ENCODE data around the gene PLEKHM3.
"Not testable (repeated sequence)": the region's sequence is repeated elsewhere in the genome, so short reads cannot be mapped to it uniquely, and the experiment has no call there.

PLEKHM3 gene

DNA sequence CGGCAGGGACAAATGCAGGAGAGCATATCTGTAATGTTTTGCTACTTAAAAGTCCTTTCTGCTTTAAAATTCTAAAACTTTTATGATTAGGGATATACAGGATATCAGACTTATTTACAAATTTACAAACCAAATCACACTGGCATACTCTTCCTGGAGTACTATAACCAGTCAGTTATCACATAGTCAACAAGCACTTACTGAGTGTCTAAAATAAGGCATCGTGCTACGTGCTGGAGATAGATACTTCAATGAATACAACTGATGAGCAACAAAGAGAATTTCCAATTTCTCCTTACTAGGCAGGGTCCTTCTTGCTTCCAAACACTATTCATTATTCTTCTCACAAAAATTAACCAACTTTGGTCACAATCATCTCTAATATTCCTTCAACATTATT is 113.5 kb downstream of the PLEKHM3 start:
- H2AFZ ChIP-seq (ENCODE audit: low read depth, low read length) = no peak overlapping the region
- H3K9me3 ChIP-seq (ENCODE audit: insufficient read depth, low read length) = no peaks in the 10 kb centered on the region
- no peaks in the 10 kb centered on the region for H3K27me3 ChIP-seq (ENCODE audit: low read depth, low read length)
- H3K79me2 ChIP-seq (ENCODE audit: low read length) = no peaks in the 10 kb centered on the region
- no peak overlapping the region for H3K9ac ChIP-seq (ENCODE audit: low read length)
- H3K4me1 ChIP-seq (ENCODE audit: low read length) = peaks cover 6% of the 10 kb centered on the region
- TF ChIP-seq, protein P1, sequence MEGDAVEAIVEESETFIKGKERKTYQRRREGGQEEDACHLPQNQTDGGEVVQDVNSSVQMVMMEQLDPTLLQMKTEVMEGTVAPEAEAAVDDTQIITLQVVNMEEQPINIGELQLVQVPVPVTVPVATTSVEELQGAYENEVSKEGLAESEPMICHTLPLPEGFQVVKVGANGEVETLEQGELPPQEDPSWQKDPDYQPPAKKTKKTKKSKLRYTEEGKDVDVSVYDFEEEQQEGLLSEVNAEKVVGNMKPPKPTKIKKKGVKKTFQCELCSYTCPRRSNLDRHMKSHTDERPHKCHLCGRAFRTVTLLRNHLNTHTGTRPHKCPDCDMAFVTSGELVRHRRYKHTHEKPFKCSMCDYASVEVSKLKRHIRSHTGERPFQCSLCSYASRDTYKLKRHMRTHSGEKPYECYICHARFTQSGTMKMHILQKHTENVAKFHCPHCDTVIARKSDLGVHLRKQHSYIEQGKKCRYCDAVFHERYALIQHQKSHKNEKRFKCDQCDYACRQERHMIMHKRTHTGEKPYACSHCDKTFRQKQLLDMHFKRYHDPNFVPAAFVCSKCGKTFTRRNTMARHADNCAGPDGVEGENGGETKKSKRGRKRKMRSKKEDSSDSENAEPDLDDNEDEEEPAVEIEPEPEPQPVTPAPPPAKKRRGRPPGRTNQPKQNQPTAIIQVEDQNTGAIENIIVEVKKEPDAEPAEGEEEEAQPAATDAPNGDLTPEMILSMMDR (IDR thresholded peaks at IDR 0.05; ENCODE audit: low read depth, low read length) = no peak
- TF ChIP-seq EZH2phosphoT487 (IDR thresholded peaks at IDR 0.05; ENCODE audit: low read depth) = no peak
- H3K4me2 ChIP-seq (ENCODE audit: low read length) = no peak overlapping the region
- no peaks in the 10 kb centered on the region for H3K36me3 ChIP-seq (replicated peaks; ENCODE audit: low read depth, low read length)
- no peak overlapping the region for H3K4me3 ChIP-seq (ENCODE audit: low read length)
- H4K20me1 ChIP-seq (ENCODE audit: insufficient read depth, low read length) = no peaks in the 10 kb centered on the region
- no peak overlapping the region for H3K27ac ChIP-seq (ENCODE audit: low read length)

DNA sequence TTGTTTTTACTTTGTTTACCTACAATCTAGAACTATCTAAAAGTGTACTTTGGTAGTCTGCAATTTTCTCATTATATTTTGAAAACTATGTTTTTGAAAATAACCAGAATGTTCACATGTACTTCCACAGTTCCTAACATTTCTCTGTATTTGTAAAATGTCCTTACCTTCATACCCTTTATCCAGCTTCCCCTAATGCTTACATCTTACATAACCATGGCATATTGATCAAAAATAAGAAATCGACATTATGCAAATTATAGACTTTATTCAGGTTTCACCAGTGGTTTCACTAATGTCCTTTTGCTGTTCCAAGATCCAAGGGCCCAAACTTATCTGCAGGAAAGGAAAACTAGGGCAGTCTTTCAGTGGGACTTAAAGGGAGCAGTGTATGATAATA is 114.1 kb downstream of the PLEKHM3 start:
- TF ChIP-seq, protein P1 (IDR thresholded peaks at IDR 0.05; ENCODE audit: low read depth, low read length) = no peak
- no peak for TF ChIP-seq EZH2phosphoT487 (IDR thresholded peaks at IDR 0.05; ENCODE audit: low read depth)
- Histone ChIP-seq H3K9me3 (ENCODE audit: insufficient read depth, low read length) (no peaks in the 10 kb centered on the region), H3K79me2 (ENCODE audit: low read length) (no peaks in the 10 kb centered on the region), H3K36me3 (replicated peaks; ENCODE audit: low read depth, low read length) (no peaks in the 10 kb centered on the region), H4K20me1 (ENCODE audit: insufficient read depth, low read length) (no peaks in the 10 kb centered on the region), H3K9ac (ENCODE audit: low read length) (no peak overlapping the region), H2AFZ (ENCODE audit: low read depth, low read length) (no peak overlapping the region), H3K4me1 (ENCODE audit: low read length) (peaks cover 13% of the 10 kb centered on the region), H3K4me2 (ENCODE audit: low read length) (no peak overlapping the region), H3K27ac (ENCODE audit: low read length) (no peak overlapping the region), H3K27me3 (ENCODE audit: low read depth, low read length) (no peaks in the 10 kb centered on the region), H3K4me3 (ENCODE audit: low read length) (no peak overlapping the region)

DNA sequence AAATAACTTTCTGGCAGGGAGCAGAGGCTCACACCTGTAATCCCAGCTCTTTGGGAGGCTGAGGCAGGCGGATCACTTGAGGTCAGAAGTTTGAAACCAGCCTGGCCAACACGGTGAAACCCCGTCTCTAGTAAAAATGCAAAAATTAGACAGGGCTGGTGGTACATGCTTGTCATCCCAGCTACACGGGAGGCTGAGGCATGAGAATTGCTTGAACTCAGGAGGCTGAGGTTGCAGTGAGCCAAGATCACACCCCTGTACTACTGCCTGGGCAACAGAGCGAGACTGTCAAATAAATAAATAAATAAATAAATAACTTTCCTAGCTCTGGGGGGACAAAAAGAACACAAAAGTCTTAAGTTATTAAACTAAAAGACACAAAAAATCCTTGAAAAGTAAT is 118.8 kb downstream of the PLEKHM3 start:
- not testable (repeated sequence) for H3K36me3 ChIP-seq (replicated peaks; ENCODE audit: low read depth, low read length); H3K27me3 ChIP-seq (ENCODE audit: low read depth, low read length); H3K27ac ChIP-seq (ENCODE audit: low read length); H3K79me2 ChIP-seq (ENCODE audit: low read length); H4K20me1 ChIP-seq (ENCODE audit: insufficient read depth, low read length); H2AFZ ChIP-seq (ENCODE audit: low read depth, low read length); H3K4me3 ChIP-seq (ENCODE audit: low read length); H3K9me3 ChIP-seq (ENCODE audit: insufficient read depth, low read length)
- peaks cover 28% of the 10 kb centered on the region for H3K4me1 ChIP-seq (ENCODE audit: low read length)
- H3K4me2 ChIP-seq (ENCODE audit: low read length) = peak overlapping the region; percentile 43
- 0 out of 2 replicates have a peak overlapping the region, but pooled peaks have one; percentile 1 for H3K9ac ChIP-seq (ENCODE audit: low read length)

DNA sequence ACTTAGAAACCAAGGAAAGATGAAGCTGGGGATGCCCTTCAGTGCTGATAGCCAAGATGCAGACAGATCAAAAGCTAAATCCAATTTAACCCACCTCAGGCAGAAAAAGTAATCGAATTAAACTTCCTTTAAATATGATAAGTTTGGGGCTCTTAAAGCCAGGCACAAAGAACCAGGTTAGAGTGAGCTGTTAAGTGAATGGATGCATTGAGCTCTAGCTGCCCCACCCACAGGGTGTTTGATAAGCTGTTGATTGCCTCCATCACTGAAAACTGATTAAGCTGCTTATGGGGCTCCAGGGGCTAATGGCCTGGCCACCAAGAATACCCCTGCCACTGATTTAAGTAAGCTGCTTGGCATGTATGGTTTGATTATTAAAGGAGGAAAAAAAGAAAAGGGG is 119.8 kb downstream of the PLEKHM3 start:
- no peaks in the 10 kb centered on the region for H3K79me2 ChIP-seq (ENCODE audit: low read length)
- no peaks in the 10 kb centered on the region for H3K36me3 ChIP-seq (replicated peaks; ENCODE audit: low read depth, low read length)
- no peaks in the 10 kb centered on the region for H4K20me1 ChIP-seq (ENCODE audit: insufficient read depth, low read length)
- H3K4me3 ChIP-seq (ENCODE audit: low read length) = no peak overlapping the region
- H3K4me2 ChIP-seq (ENCODE audit: low read length) = no peak overlapping the region
- no peak overlapping the region for H3K9ac ChIP-seq (ENCODE audit: low read length)
- H3K27ac ChIP-seq (ENCODE audit: low read length) = no peak overlapping the region
- H3K9me3 ChIP-seq (ENCODE audit: insufficient read depth, low read length) = no peaks in the 10 kb centered on the region
- no peak for TF ChIP-seq EZH2phosphoT487 (IDR thresholded peaks at IDR 0.05; ENCODE audit: low read depth)
- TF ChIP-seq, protein P1 (IDR thresholded peaks at IDR 0.05; ENCODE audit: low read depth, low read length) = no peak
- no peaks in the 10 kb centered on the region for H3K27me3 ChIP-seq (ENCODE audit: low read depth, low read length)
- H2AFZ ChIP-seq (ENCODE audit: low read depth, low read length) = no peak overlapping the region
- H3K4me1 ChIP-seq (ENCODE audit: low read length) = peaks cover 28% of the 10 kb centered on the region

DNA sequence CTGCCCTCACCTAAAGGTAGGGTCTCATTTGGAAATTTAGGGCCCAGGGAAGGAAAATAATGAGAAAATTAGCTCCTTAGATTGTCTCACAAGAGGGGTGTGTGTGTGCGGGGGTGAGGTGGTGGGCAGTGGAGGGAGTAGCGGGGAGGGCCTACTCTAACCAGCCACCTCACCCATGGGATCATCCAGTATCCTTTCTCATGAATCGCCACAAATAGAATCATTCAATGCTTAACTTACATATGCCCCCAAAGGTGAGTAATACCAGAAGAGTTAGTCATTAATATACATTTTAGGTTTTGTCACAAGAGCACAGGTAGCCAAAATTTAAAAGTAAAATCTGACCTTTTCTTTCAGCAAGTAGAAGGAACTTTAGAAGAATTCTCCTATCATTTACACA is 122.1 kb downstream of the PLEKHM3 start:
- H3K4me1 ChIP-seq (ENCODE audit: low read length) = peaks cover 28% of the 10 kb centered on the region
- no peak overlapping the region for H3K27ac ChIP-seq (ENCODE audit: low read length)
- no peak overlapping the region for H3K4me2 ChIP-seq (ENCODE audit: low read length)
- no peak overlapping the region for H3K9ac ChIP-seq (ENCODE audit: low read length)
- TF ChIP-seq EZH2phosphoT487 (IDR thresholded peaks at IDR 0.05; ENCODE audit: low read depth) = no peak
- TF ChIP-seq, protein P1 (IDR thresholded peaks at IDR 0.05; ENCODE audit: low read depth, low read length) = no peak
- no peaks in the 10 kb centered on the region for H3K9me3 ChIP-seq (ENCODE audit: insufficient read depth, low read length)
- no peaks in the 10 kb centered on the region for H3K79me2 ChIP-seq (ENCODE audit: low read length)
- no peak overlapping the region for H3K4me3 ChIP-seq (ENCODE audit: low read length)
- no peak overlapping the region for H2AFZ ChIP-seq (ENCODE audit: low read depth, low read length)
- no peaks in the 10 kb centered on the region for H4K20me1 ChIP-seq (ENCODE audit: insufficient read depth, low read length)
- H3K27me3 ChIP-seq (ENCODE audit: low read depth, low read length) = no peaks in the 10 kb centered on the region
- no peaks in the 10 kb centered on the region for H3K36me3 ChIP-seq (replicated peaks; ENCODE audit: low read depth, low read length)

All from OCI-LY3 (cell line).